Mucosa of rectum (tissue), 2 donors: ENCODE results near the gene CLC.

ENCODE experiments used
- H3K27ac ChIP-seq, 2 donors: one replicate each; pipeline ENCODE4 v1.7.0; 2013; ENCODE audit warnings: inconsistent platforms in 2 of 2, low read depth in 2 of 2, low read length in 2 of 2
- H3K27me3 ChIP-seq, 2 donors: one replicate each; pipeline ENCODE4 v1.7.0; 2013; ENCODE audit warnings: low read length in 2 of 2; ENCODE audit not compliant: control insufficient read depth in 2 of 2, insufficient read depth in 2 of 2
- H3K36me3 ChIP-seq, 2 donors: one replicate each; pipeline ENCODE4 v1.7.0; 2013; ENCODE audit warnings: low read length in 2 of 2; ENCODE audit not compliant: control insufficient read depth in 2 of 2, insufficient read depth in 2 of 2
- H3K4me1 ChIP-seq, 2 donors: one replicate each; pipeline ENCODE4 v1.7.0; 2013; ENCODE audit warnings: low read length in 2 of 2, mild to moderate bottlenecking in 1 of 2; ENCODE audit not compliant: control insufficient read depth in 2 of 2, insufficient read depth in 2 of 2
- H3K4me3 ChIP-seq, 2 donors: one replicate each; pipeline ENCODE4 v1.7.0; 2013; ENCODE audit warnings: low read length in 2 of 2
- H3K9ac ChIP-seq, 2 donors: one replicate each; pipeline ENCODE4 v1.7.0; 2013; ENCODE audit warnings: low read length in 2 of 2, low read depth in 1 of 2, mild to moderate bottlenecking in 1 of 2
- H3K9me3 ChIP-seq, 2 donors: one replicate each; pipeline ENCODE4 v1.7.0; 2013; ENCODE audit warnings: low read length in 2 of 2; ENCODE audit not compliant: control insufficient read depth in 2 of 2
- donor health status: healthy.
- donor health status: Normal muscosa, but diverticular disease.

CLC gene

GRCh38 chr19:39752795-39753194 is 15.0 kb upstream of the CLC start:
- H3K9ac ChIP-seq: no peak overlapping the region
- no peak overlapping the region for H3K27ac ChIP-seq
- no peaks in the 10 kb centered on the region for H3K9me3 ChIP-seq
- no peak overlapping the region for H3K4me3 ChIP-seq
- no peaks in the 10 kb centered on the region for H3K36me3 ChIP-seq
- peaks cover 4 to 15% of the 10 kb centered on the region in 2 donors for H3K27me3 ChIP-seq
- no peaks in the 10 kb centered on the region for H3K4me1 ChIP-seq

- no peaks in the 10 kb centered on the region for H3K9me3 ChIP-seq
- peaks cover 6 to 14% of the 10 kb centered on the region in 2 donors for H3K27me3 ChIP-seq
- no peak overlapping the region for H3K4me3 ChIP-seq
- H3K27ac ChIP-seq: no peak overlapping the region
- no peaks in the 10 kb centered on the region for H3K4me1 ChIP-seq
- no peaks in the 10 kb centered on the region for H3K36me3 ChIP-seq
- H3K9ac ChIP-seq: no peak overlapping the region
Measured at GRCh38 chr19:39752390-39752789, 14.6 kb upstream of the CLC start.

GRCh38 chr19:39749981-39750380 is 12.2 kb upstream of the CLC start:
- Histone ChIP-seq H3K4me1 (no peaks in the 10 kb centered on the region), H3K27ac (no peak overlapping the region), H3K4me3 (no peak overlapping the region), H3K27me3 (peaks cover 3 to 10% of the 10 kb centered on the region in 2 donors), H3K9ac (no peak overlapping the region), H3K9me3 (no peaks in the 10 kb centered on the region), H3K36me3 (no peaks in the 10 kb centered on the region)

DNA sequence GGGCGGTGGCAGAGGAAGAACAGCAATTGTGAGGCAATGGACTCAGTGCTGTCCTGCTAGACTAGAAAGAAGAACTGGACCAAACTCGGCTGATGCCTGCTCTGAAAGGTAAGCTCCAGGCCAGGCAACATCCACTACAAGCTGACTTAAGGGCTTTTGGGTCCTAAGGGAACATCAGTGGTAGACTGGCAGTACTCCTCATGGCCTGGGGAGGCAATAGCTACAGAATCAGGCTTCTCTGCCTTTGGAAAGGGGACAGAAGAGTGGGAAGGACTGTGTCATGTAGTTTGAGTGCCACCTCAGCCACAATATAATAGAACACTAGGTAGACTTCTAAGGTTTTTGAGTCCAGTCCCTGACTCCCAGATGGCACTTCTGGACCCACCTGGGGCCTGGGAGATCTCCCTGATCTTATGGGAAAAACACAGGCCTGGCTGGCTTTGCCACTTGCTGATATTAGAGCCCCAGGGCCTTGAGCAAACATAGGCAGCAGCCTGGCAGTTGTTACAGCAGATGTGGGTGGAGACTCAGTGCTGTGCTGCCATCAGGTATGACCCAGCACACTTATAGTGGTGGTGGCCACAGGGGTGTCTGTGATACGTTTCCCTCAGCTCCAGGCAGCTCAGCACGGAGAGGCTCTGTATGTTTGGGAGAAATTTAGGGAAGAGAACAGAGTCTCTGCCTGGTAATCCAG is 9.2 kb upstream of the CLC start:
- Histone ChIP-seq H3K9me3 (no peaks in the 10 kb centered on the region), H3K4me3 (no peak overlapping the region), H3K4me1 (no peaks in the 10 kb centered on the region), H3K9ac (no peak overlapping the region), H3K27me3 (peaks cover 7 to 8% of the 10 kb centered on the region in 2 donors), H3K36me3 (no peaks in the 10 kb centered on the region), H3K27ac (no peak overlapping the region)

DNA sequence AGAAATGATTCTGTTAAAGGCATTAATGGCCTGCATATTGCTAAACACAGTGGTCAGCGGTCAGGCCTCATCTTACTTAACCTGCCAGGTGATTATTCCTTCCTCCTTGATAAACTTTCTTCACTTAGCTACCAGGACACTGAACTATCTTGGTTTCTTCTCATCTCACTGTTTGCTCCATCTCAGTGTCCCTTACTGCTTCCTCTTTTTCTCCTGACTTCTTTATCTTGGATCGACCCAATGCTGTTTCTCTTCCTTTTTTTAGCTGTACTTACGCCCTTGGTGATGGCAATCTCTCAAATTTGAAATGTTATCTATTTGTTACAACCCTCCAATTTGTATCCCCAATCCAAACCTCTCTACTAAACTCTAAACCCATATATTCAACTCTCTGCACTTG is 7.8 kb upstream of the CLC start:
- Histone ChIP-seq H3K9ac (no peak overlapping the region), H3K4me3 (no peak overlapping the region), H3K27me3 (peaks cover 3 to 7% of the 10 kb centered on the region in 2 donors), H3K9me3 (no peaks in the 10 kb centered on the region), H3K4me1 (no peaks in the 10 kb centered on the region), H3K27ac (no peak overlapping the region), H3K36me3 (no peaks in the 10 kb centered on the region)

DNA sequence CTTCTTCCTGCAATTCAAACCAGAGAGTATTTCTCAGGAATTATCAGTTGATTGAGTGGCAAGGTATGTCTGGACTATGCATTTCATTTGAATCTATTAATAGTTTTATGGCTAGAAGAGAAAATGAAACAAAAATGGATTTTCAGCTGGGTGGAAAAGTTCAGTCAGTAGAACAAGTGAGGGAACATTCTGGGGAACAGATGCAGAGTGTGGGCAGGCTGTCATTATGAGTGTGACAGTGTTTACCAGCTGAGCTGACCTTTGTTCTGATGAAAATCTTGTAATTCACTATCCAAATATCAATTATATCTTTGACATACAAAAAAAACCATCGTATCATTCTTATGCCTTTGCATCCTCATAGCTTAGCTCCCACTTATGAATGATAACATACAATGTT is 2.6 kb upstream of the CLC start:
- Histone ChIP-seq H3K4me1 (no peaks in the 10 kb centered on the region), H3K9ac (no peak overlapping the region), H3K4me3 (no peak overlapping the region), H3K36me3 (no peaks in the 10 kb centered on the region), H3K9me3 (no peaks in the 10 kb centered on the region), H3K27ac (no peak overlapping the region), H3K27me3 (peaks cover under 1 to 6% of the 10 kb centered on the region in 2 donors)

DNA sequence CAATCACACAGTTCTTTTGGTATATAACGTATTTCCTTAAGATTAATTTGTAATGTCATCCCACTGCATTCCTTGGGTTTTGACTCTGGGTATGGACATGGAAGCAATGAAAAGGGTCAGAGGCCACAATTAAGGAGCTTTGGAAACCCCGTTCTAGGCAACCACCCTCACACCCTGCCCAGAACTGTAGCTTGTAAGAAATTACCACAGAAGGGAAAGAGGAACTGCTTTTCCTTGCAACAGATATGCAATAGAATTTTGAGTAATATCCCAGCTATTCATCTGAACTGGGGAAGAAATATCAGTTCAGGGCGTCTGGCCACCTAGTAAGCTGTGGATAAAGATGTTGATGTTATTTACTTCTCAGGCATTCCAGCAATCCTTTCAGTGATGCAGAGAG is 985 bp upstream of the CLC start:
- Histone ChIP-seq H3K9me3 (no peaks in the 10 kb centered on the region), H3K27me3 (peaks cover 0 to 6% of the 10 kb centered on the region in 2 donors), H3K4me3 (no peak overlapping the region), H3K9ac (no peak overlapping the region), H3K36me3 (no peaks in the 10 kb centered on the region), H3K4me1 (no peaks in the 10 kb centered on the region), H3K27ac (no peak overlapping the region)

DNA sequence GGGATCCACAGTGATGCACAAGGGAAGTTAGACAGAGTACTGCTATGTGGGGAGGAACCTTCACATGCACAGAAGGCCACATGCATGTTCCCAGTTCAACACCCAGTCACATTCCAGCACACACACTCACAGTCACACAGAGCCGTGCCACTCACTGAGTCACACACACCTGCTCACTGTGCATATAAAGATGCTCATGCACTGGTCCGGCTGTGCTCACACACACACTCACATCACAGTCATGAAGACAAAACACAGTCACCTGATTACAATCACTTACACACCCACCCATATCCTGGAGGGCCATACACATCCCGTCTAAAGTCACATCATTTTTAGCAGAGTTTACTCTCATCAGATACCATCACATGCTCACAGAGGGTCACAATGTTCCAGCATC is 478 bp downstream of the CLC start:
- no peaks in the 10 kb centered on the region for H3K36me3 ChIP-seq
- H3K9me3 ChIP-seq: no peaks in the 10 kb centered on the region
- no peak overlapping the region for H3K27ac ChIP-seq
- H3K4me3 ChIP-seq: peak overlapping the region in 1 of 2 donors; percentile 41
- H3K9ac ChIP-seq: no peak overlapping the region
- peaks cover 0 to 2% of the 10 kb centered on the region in 2 donors for H3K27me3 ChIP-seq
- no peaks in the 10 kb centered on the region for H3K4me1 ChIP-seq

- H3K9me3 ChIP-seq: no peaks in the 10 kb centered on the region
- H3K27me3 ChIP-seq: peaks cover 0 to 2% of the 10 kb centered on the region in 2 donors
- H3K36me3 ChIP-seq: no peaks in the 10 kb centered on the region
- no peak overlapping the region for H3K4me3 ChIP-seq
- no peaks in the 10 kb centered on the region for H3K4me1 ChIP-seq
- no peak overlapping the region for H3K27ac ChIP-seq
- H3K9ac ChIP-seq: no peak overlapping the region
Measured at GRCh38 chr19:39736088-39736487, 1.7 kb downstream of the CLC start.

GRCh38 chr19:39735688-39736087 is 2.1 kb downstream of the CLC start:
- no peak overlapping the region for H3K27ac ChIP-seq
- no peaks in the 10 kb centered on the region for H3K36me3 ChIP-seq
- H3K9me3 ChIP-seq: no peaks in the 10 kb centered on the region
- no peaks in the 10 kb centered on the region for H3K4me1 ChIP-seq
- no peak overlapping the region for H3K9ac ChIP-seq
- H3K27me3 ChIP-seq: peaks cover 0 to 2% of the 10 kb centered on the region in 2 donors
- H3K4me3 ChIP-seq: no peak overlapping the region
